22Rv1 (cell line): ENCODE results near the gene CERS3.
A peak's percentile ranks its signal among the peaks of the same experiment; 100 is the strongest.

Experiments used
- CTCF ChIP-seq: fragments of 450-650 bp; IDR thresholded peaks from 2 replicates; pipeline ENCODE4 v1.5.1; 2017; ENCODE audit warnings: mild to moderate bottlenecking
- ZFX ChIP-seq: fragments of 450-650 bp; IDR thresholded peaks from 2 replicates; pipeline ENCODE4 v1.6.1; 2017; ENCODE audit warnings: antibody characterized with exemption, borderline replicate concordance

GRCh38 chr15:100572362-100572983 lies 43.7 kb upstream of the CERS3 start:
- TF ChIP-seq CTCF (peak; percentile 66), ZFX (no peak)
